ENCODE data around the gene TRPV2.

Gene TRPV2

GRCh38 chr17:16464303-16465051 is 49.1 kb downstream of the TRPV2 start:
- Histone ChIP-seq H4K8ac (ENCODE audit: low read depth, low read length) (no peak overlapping the region), H3K4me1 (ENCODE audit: control insufficient read depth in 1 of 2, insufficient read depth in 2 of 2, low read length in 2 of 2) (peaks cover 4 to 5% of the 10 kb centered on the region in 2 experiments), H3K9me3 (ENCODE audit: insufficient read depth, low read depth, low read length) (peaks cover 4% of the 10 kb centered on the region), H2BK12ac (ENCODE audit: low read length) (no peak overlapping the region), H3K23ac (ENCODE audit: low read length) (no peak overlapping the region), H2AFZ (ENCODE audit: insufficient read depth, low read length, poor library complexity) (no peak overlapping the region), H3K18ac (ENCODE audit: low read length) (no peak overlapping the region), H3K9ac (ENCODE audit: low read length) (no peak overlapping the region), H2BK5ac (ENCODE audit: low read depth, low read length, poor library complexity) (no peak overlapping the region), H3K27ac (ENCODE audit: low read depth, low read length) (no peak overlapping the region), H4K91ac (ENCODE audit: low read depth, low read length) (no peak overlapping the region), H3K79me2 (ENCODE audit: control insufficient read depth, insufficient read depth, low read length, poor library complexity) (no peaks in the 10 kb centered on the region), H3K4ac (ENCODE audit: low read depth, low read length) (no peak overlapping the region), H4K12ac (ENCODE audit: low read depth, low read length) (no peak overlapping the region), H2AK5ac (ENCODE audit: low read length) (no peak overlapping the region), H3K79me1 (ENCODE audit: low read length) (no peaks in the 10 kb centered on the region), H3K27me3 (ENCODE audit: insufficient read depth, low read length) (no peaks in the 10 kb centered on the region), H3K14ac (ENCODE audit: low read length) (no peak overlapping the region), H3K4me2 (ENCODE audit: low read length) (no peak overlapping the region), H3K4me3 (ENCODE audit: low read depth, low read length) (peak overlapping the region; percentile 3), H3K36me3 (ENCODE audit: control insufficient read depth in 1 of 2, insufficient read depth in 2 of 2, low read length in 2 of 2) (peaks cover 0 to 3% of the 10 kb centered on the region in 2 experiments), H2BK120ac (ENCODE audit: insufficient read depth, low read length, poor library complexity) (no peak overlapping the region)
- no peak for DNase-seq
- WGBS (ENCODE audit: extremely low coverage, insufficient coverage, insufficient read length), result no CpG with 5 or more reads among the region's 12 CpGs

GRCh38 chr17:16465052-16465312 is 49.6 kb downstream of the TRPV2 start:
- DNase-seq, result no peak
- H3K27me3 ChIP-seq (ENCODE audit: insufficient read depth, low read length), result no peaks in the 10 kb centered on the region
- no peak overlapping the region for H3K4me2 ChIP-seq (ENCODE audit: low read length)
- H2AK5ac ChIP-seq (ENCODE audit: low read length), result no peak overlapping the region
- no peaks in the 10 kb centered on the region for H3K79me1 ChIP-seq (ENCODE audit: low read length)
- no peak overlapping the region for H3K27ac ChIP-seq (ENCODE audit: low read depth, low read length)
- no peak overlapping the region for H2AFZ ChIP-seq (ENCODE audit: insufficient read depth, low read length, poor library complexity)
- no CpG with 5 or more reads among the region's 3 CpGs for WGBS (ENCODE audit: extremely low coverage, insufficient coverage, insufficient read length)
- H3K14ac ChIP-seq (ENCODE audit: low read length), result no peak overlapping the region
- no peak overlapping the region for H2BK12ac ChIP-seq (ENCODE audit: low read length)
- no peaks in the 10 kb centered on the region for H3K79me2 ChIP-seq (ENCODE audit: control insufficient read depth, insufficient read depth, low read length, poor library complexity)
- H3K23ac ChIP-seq (ENCODE audit: low read length), result no peak overlapping the region
- no peak overlapping the region for H3K9ac ChIP-seq (ENCODE audit: low read length)
- no peak overlapping the region for H3K18ac ChIP-seq (ENCODE audit: low read length)
- H3K9me3 ChIP-seq (ENCODE audit: insufficient read depth, low read depth, low read length), result peaks cover 4% of the 10 kb centered on the region
- H4K91ac ChIP-seq (ENCODE audit: low read depth, low read length), result no peak overlapping the region
- peaks cover 1 to 2% of the 10 kb centered on the region in 2 experiments for H3K4me1 ChIP-seq (ENCODE audit: control insufficient read depth in 1 of 2, insufficient read depth in 2 of 2, low read length in 2 of 2)
- H2BK120ac ChIP-seq (ENCODE audit: insufficient read depth, low read length, poor library complexity), result no peak overlapping the region
- no peak overlapping the region for H3K4ac ChIP-seq (ENCODE audit: low read depth, low read length)
- H4K12ac ChIP-seq (ENCODE audit: low read depth, low read length), result no peak overlapping the region
- no peak overlapping the region for H4K8ac ChIP-seq (ENCODE audit: low read depth, low read length)
- peaks cover 0 to 3% of the 10 kb centered on the region in 2 experiments for H3K36me3 ChIP-seq (ENCODE audit: control insufficient read depth in 1 of 2, insufficient read depth in 2 of 2, low read length in 2 of 2)
- no peak overlapping the region for H2BK5ac ChIP-seq (ENCODE audit: low read depth, low read length, poor library complexity)
- peak overlapping the region; percentile 3 for H3K4me3 ChIP-seq (ENCODE audit: low read depth, low read length)

DNA sequence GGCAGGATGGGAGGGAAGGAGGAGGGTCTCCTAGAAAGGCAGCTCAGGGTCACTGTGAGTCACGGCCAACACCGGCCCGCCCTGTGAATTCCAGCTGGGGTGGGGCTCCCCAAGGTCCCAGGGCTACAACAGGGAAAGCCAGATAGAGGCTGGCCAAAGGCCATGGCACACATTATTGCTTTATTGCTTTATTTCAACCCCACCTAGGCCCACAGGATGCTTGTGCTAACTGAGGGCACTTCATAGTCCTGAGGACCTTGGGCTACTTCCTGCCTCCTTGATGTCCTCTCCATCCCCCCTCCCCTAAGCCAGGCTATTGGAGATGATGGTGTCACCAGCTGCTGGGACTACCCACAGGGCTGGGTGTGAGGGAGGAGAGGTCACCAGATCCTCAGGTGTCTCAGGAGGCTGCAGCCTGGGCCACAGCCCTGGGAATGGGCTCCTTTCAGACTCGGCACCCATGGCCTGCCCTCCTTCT is 50.5 kb downstream of the TRPV2 start:
- Histone ChIP-seq H3K14ac (ENCODE audit: low read length) (no peak overlapping the region), H4K91ac (ENCODE audit: low read depth, low read length) (no peak overlapping the region)

DNA sequence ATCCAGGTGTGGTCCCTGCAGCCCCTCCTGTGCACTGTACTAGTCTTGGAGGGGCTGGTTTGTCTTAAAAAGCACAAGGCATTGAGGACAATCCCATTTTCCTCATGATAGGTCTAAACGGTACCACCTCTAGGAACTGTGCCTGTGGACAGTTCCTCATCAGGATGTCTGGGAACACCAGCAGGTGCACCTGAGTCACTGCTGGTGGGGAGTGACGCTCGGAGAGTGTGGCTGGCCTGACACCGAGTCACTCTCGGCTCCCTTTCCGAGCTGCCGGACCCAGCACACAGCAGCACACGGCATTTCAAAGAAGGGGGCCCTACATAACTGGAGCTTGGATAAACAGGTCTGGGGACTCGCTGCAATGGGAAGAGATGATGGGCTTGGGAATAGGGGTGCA is 51.0 kb downstream of the TRPV2 start:
- WGBS (ENCODE audit: extremely low coverage, insufficient coverage, insufficient read length), result no CpG with 5 or more reads among the region's 9 CpGs
- no peak for DNase-seq
- Histone ChIP-seq H3K23ac (ENCODE audit: low read length) (no peak overlapping the region), H2BK12ac (ENCODE audit: low read length) (no peak overlapping the region), H3K79me2 (ENCODE audit: control insufficient read depth, insufficient read depth, low read length, poor library complexity) (no peaks in the 10 kb centered on the region), H3K9me3 (ENCODE audit: insufficient read depth, low read depth, low read length) (peaks cover 2% of the 10 kb centered on the region), H3K27me3 (ENCODE audit: insufficient read depth, low read length) (no peaks in the 10 kb centered on the region), H3K79me1 (ENCODE audit: low read length) (no peaks in the 10 kb centered on the region), H2BK5ac (ENCODE audit: low read depth, low read length, poor library complexity) (no peak overlapping the region), H2AK5ac (ENCODE audit: low read length) (no peak overlapping the region), H3K4me1 (ENCODE audit: control insufficient read depth in 1 of 2, insufficient read depth in 2 of 2, low read length in 2 of 2) (peaks cover 0 to 2% of the 10 kb centered on the region in 2 experiments), H4K8ac (ENCODE audit: low read depth, low read length) (no peak overlapping the region), H3K14ac (ENCODE audit: low read length) (no peak overlapping the region), H3K4me2 (ENCODE audit: low read length) (no peak overlapping the region), H2BK120ac (ENCODE audit: insufficient read depth, low read length, poor library complexity) (no peak overlapping the region), H3K9ac (ENCODE audit: low read length) (no peak overlapping the region), H3K36me3 (ENCODE audit: control insufficient read depth in 1 of 2, insufficient read depth in 2 of 2, low read length in 2 of 2) (no peaks in the 10 kb centered on the region), H4K91ac (ENCODE audit: low read depth, low read length) (no peak overlapping the region), H3K4me3 (ENCODE audit: low read depth, low read length) (no peak overlapping the region), H4K12ac (ENCODE audit: low read depth, low read length) (no peak overlapping the region), H3K27ac (ENCODE audit: low read depth, low read length) (no peak overlapping the region), H3K4ac (ENCODE audit: low read depth, low read length) (no peak overlapping the region), H3K18ac (ENCODE audit: low read length) (no peak overlapping the region), H2AFZ (ENCODE audit: insufficient read depth, low read length, poor library complexity) (no peak overlapping the region)

More for the DNA sequence above, 50.5 kb downstream of the TRPV2 start:
- no peak overlapping the region for H3K4me2 ChIP-seq (ENCODE audit: low read length)
- no peak for DNase-seq
- H2AK5ac ChIP-seq (ENCODE audit: low read length), result no peak overlapping the region
- no peaks in the 10 kb centered on the region for H3K79me1 ChIP-seq (ENCODE audit: low read length)
- no peak overlapping the region for H2BK12ac ChIP-seq (ENCODE audit: low read length)
- no peak overlapping the region for H3K23ac ChIP-seq (ENCODE audit: low read length)
- no CpG with 5 or more reads among the region's 4 CpGs for WGBS (ENCODE audit: extremely low coverage, insufficient coverage, insufficient read length)
- H2BK5ac ChIP-seq (ENCODE audit: low read depth, low read length, poor library complexity), result no peak overlapping the region
- H3K9ac ChIP-seq (ENCODE audit: low read length), result no peak overlapping the region
- H3K36me3 ChIP-seq (ENCODE audit: control insufficient read depth in 1 of 2, insufficient read depth in 2 of 2, low read length in 2 of 2), result peaks cover 0 to 1% of the 10 kb centered on the region in 2 experiments
- no peak overlapping the region for H4K12ac ChIP-seq (ENCODE audit: low read depth, low read length)
- H3K9me3 ChIP-seq (ENCODE audit: insufficient read depth, low read depth, low read length), result peaks cover 2% of the 10 kb centered on the region
- no peak overlapping the region for H3K4me3 ChIP-seq (ENCODE audit: low read depth, low read length)
- no peaks in the 10 kb centered on the region for H3K79me2 ChIP-seq (ENCODE audit: control insufficient read depth, insufficient read depth, low read length, poor library complexity)
- H4K8ac ChIP-seq (ENCODE audit: low read depth, low read length), result no peak overlapping the region
- H3K4ac ChIP-seq (ENCODE audit: low read depth, low read length), result no peak overlapping the region
- H3K27me3 ChIP-seq (ENCODE audit: insufficient read depth, low read length), result no peaks in the 10 kb centered on the region
- no peak overlapping the region for H3K18ac ChIP-seq (ENCODE audit: low read length)
- H2BK120ac ChIP-seq (ENCODE audit: insufficient read depth, low read length, poor library complexity), result no peak overlapping the region
- peaks cover 0 to 2% of the 10 kb centered on the region in 2 experiments for H3K4me1 ChIP-seq (ENCODE audit: control insufficient read depth in 1 of 2, insufficient read depth in 2 of 2, low read length in 2 of 2)
- no peak overlapping the region for H3K27ac ChIP-seq (ENCODE audit: low read depth, low read length)
- H2AFZ ChIP-seq (ENCODE audit: insufficient read depth, low read length, poor library complexity), result no peak overlapping the region
